Measurements from ENCODE around the gene LRRC47. TPM values are rescaled to one million over a fixed set of nuclear protein-coding genes. Genes with fewer than 3 reads are reported as not detected.
A peak's percentile ranks its signal among the peaks of the same experiment; 100 is the strongest.

Gene LRRC47
- total and polyA plus RNA-seq, 8 donors, result 12.0 to 212 (median 27.1) TPM

- Histone ChIP-seq H3K36me3 (peaks cover 21 to 38% (median 35%) of the 10 kb centered on the region in 4 donors), H3K4me1 (peaks cover 29 to 51% (median 50%) of the 10 kb centered on the region in 4 donors), H3K4me3 (no peak overlapping the region), H3K27ac (no peak overlapping the region), H3K9me3 (no peaks in the 10 kb centered on the region), H3K27me3 (peaks cover 0 to 15% (median 0%) of the 10 kb centered on the region in 3 donors)
- no peak for TF ChIP-seq POLR2AphosphoS5 (IDR thresholded peaks at IDR 0.05)
- no peak for TF ChIP-seq POLR2A (IDR thresholded peaks at IDR 0.05)
- no peak for TF ChIP-seq CTCF (IDR thresholded peaks at IDR 0.05)
- WGBS, 5 donors, result 61 to 71% (median 68%) methylated on average over 13 to 21 of the region's 21 CpGs
- DNase-seq, result peak in 1 of 2 donors; percentile 38
- intact Hi-C loops (cut with DNase I; ENCODE audit: low total_unique reads), result no loop called here
These were observed 19.9 kb downstream of the LRRC47 start for GRCh38 chr1:3776231-3776961.

- Histone ChIP-seq H3K36me3 (peaks cover 14 to 31% (median 27%) of the 10 kb centered on the region in 4 donors), H3K9me3 (no peaks in the 10 kb centered on the region), H3K27ac (no peak overlapping the region), H3K4me1 (peaks cover 29 to 56% (median 55%) of the 10 kb centered on the region in 4 donors), H3K4me3 (no peak overlapping the region), H3K27me3 (peaks cover 0 to 20% (median 0%) of the 10 kb centered on the region in 3 donors)
- WGBS, 5 donors, result 0 to 28% (median 24%) methylated on average over 1 to 27 of the region's 27 CpGs
- TF ChIP-seq CTCF (IDR thresholded peaks at IDR 0.05) (no peak), EP300 (IDR thresholded peaks at IDR 0.05) (no peak), POLR2AphosphoS5 (IDR thresholded peaks at IDR 0.05) (no peak), POLR2A (IDR thresholded peaks at IDR 0.05) (no peak)
- peak; percentile 55 to 84 for DNase-seq
- intact Hi-C loops (cut with DNase I; ENCODE audit: low total_unique reads), result no loop called here
These were observed 20.6 kb downstream of the LRRC47 start for GRCh38 chr1:3775490-3776230.

- H3K4me1 ChIP-seq, result peaks cover 29 to 56% (median 55%) of the 10 kb centered on the region in 4 donors
- H3K4me3 ChIP-seq, result no peak overlapping the region
- no peaks in the 10 kb centered on the region for H3K9me3 ChIP-seq
- peaks cover 0 to 20% (median 0%) of the 10 kb centered on the region in 3 donors for H3K27me3 ChIP-seq
- WGBS, 5 donors, result 40 to 49% (median 44%) methylated on average over 11 to 17 of the region's 17 CpGs
- intact Hi-C loops (cut with DNase I; ENCODE audit: low total_unique reads), result no loop called here
- no peak overlapping the region for H3K27ac ChIP-seq
- peaks cover 8 to 24% (median 21%) of the 10 kb centered on the region in 4 donors for H3K36me3 ChIP-seq
- DNase-seq, result no peak
- TF ChIP-seq POLR2AphosphoS5 (IDR thresholded peaks at IDR 0.05) (no peak), EP300 (IDR thresholded peaks at IDR 0.05) (no peak)
These were observed 21.3 kb downstream of the LRRC47 start for GRCh38 chr1:3774946-3775489.

GRCh38 chr1:3774276-3774945 lies 21.9 kb downstream of the LRRC47 start:
- TF ChIP-seq CTCF (IDR thresholded peaks at IDR 0.05), result no peak
- no peak for TF ChIP-seq EP300 (IDR thresholded peaks at IDR 0.05)
- TF ChIP-seq POLR2A (IDR thresholded peaks at IDR 0.05), result no peak
- no peak for TF ChIP-seq POLR2AphosphoS5 (IDR thresholded peaks at IDR 0.05)
- DNase-seq, result peak in 1 of 2 donors; percentile 29
- Histone ChIP-seq H3K36me3 (peaks cover 1 to 18% (median 15%) of the 10 kb centered on the region in 4 donors), H3K4me3 (no peak overlapping the region), H3K27ac (peak overlapping the region in 1 of 5 donors; percentile 88), H3K27me3 (peaks cover 0 to 20% (median 0%) of the 10 kb centered on the region in 3 donors), H3K4me1 (peaks cover 29 to 56% (median 55%) of the 10 kb centered on the region in 4 donors), H3K9me3 (no peaks in the 10 kb centered on the region)
- WGBS, 5 donors, result 62 to 78% (median 69%) methylated on average over 11 to 19 of the region's 19 CpGs
- intact Hi-C loops (cut with DNase I; ENCODE audit: low total_unique reads), result no loop called here

Data from stomach (tissue), 9 donors.